GM18505 (cell line): ENCODE data around the gene PHLDB3.

Source experiments
- ATAC-seq: cut with Tn5 transposase; IDR thresholded peaks from one replicate; pipeline ENCODE4 v1.9.1; 2021; ENCODE audit not compliant: unreplicated experiment
- POLR2A ChIP-seq: IDR thresholded peaks from 4 replicates; pipeline ENCODE4 v1.6.1; 2011; ENCODE audit warnings: borderline replicate concordance; ENCODE audit not compliant: insufficient read depth, insufficient read length; ENCODE audit errors: extremely low read depth

Gene PHLDB3

DNA sequence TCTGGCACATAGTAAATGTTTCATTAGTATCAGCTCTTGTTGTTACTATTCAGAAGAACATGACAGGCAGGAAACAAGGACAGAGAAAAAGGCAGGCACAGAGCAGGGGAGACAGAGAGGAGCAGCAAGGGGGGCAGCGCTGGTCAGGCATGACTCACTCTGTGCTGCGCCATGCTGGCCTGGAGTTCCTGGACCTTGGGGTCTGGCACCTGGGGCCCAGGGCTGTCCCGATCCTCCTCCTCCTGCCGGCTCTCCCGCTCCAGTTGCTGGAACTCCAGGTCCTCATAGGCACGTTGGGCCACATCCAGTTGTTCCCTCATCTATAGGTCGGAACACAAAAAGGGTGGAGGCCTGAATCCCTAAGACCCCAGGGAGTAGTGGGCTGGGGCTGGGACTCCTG lies 7.6 kb downstream of the PHLDB3 start:
- no peak for TF ChIP-seq POLR2A
- ATAC-seq = no peak

- ATAC-seq = no peak
- TF ChIP-seq POLR2A = no peak
These were observed 9.5 kb downstream of the PHLDB3 start for GRCh38 chr19:43495082-43495481.

DNA sequence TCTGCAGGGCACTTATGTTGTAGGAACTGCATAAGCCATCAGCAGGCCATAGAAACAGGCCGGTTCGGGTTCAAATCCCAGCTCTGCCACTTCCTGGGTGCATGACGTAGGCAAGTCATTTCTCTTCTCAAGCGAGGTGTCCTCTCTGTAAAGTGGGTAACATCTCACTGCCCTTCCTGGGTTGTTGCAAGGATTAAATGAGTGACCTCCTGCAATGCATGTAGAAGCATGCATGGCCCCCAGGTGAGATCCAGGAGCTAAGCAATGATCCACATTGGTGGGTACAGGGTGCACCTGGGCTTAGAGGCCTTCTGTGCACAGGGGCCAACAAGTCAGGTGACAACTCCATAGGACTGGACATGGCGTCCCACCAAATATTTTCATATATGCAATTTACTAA lies 13.8 kb downstream of the PHLDB3 start:
- TF ChIP-seq POLR2A = no peak
- no peak for ATAC-seq

DNA sequence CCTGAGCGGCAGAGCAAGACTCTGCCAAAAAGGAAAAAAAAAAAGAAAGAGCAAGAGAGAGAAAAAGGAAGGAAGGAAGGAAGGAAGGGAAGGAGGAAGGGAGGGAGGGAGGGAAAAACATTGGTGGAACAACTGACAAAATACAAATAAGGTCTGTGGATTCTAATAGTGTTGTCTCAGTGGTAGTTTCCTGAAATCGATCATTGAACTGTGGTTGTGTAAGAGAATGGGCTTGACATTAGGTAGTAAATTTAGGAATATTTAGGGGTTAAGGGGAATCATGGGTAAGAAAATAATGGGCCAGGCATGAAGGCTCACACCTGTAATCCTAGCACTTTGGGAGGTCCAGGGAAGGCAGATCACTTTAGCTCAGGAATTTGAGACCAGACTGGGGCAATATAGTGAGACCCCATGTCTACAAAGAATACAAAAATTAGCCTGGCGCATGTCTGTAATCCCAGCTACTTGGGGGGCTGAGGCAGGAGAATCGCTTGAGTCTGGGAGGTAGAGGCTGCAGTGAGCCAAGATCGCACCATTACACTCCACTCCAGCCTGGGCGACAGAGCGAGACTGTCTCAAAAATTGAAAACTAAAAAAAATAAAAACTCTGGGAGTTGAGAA lies 14.5 kb downstream of the PHLDB3 start:
- TF ChIP-seq POLR2A = no peak
- ATAC-seq = no peak

- TF ChIP-seq POLR2A = no peak
- ATAC-seq = no peak
These were observed 15.2 kb downstream of the PHLDB3 start for GRCh38 chr19:43489310-43489709.

DNA sequence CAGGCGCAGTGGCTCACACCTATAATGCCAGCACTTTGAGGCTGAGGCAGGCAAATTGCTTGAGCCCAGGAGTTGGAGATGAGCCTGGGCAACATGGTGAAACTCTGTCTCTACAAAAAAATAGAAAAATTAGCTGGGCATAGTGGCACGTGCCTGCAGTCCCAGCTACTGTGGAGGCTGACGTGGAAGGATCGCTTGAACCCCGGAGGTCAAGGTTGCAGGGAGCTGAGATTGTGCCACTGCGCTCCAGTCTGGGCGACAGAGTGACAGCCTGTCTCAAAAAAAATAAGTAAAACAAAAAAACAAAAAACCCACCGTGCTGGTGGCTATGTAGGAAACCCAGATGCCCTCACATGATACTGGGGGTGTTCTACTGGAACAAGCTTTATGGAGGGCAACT lies 16.4 kb downstream of the PHLDB3 start:
- no peak for ATAC-seq
- no peak for TF ChIP-seq POLR2A

GRCh38 chr19:43486412-43486811 lies 18.1 kb downstream of the PHLDB3 start:
- no peak for TF ChIP-seq POLR2A
- ATAC-seq = no peak

DNA sequence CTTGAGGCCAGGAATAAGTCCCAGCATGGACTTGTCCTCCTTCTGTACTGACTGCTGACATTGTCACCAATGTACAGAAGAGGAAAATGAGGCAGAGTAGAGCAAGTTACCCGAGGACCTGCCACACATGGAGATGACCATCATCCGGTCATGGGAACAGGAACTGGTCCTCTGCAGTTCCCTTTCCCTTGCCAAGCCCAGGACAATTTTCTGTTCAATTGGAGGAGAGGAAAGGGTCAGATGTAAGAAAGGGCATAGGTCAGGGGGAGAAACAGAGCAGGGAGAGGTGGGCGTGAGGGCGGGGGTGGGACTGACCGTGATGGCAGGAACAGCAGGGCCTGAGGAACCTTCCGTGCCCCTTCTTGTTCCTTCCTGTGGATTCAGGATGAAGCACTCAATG lies 18.6 kb downstream of the PHLDB3 start:
- ATAC-seq = no peak

DNA sequence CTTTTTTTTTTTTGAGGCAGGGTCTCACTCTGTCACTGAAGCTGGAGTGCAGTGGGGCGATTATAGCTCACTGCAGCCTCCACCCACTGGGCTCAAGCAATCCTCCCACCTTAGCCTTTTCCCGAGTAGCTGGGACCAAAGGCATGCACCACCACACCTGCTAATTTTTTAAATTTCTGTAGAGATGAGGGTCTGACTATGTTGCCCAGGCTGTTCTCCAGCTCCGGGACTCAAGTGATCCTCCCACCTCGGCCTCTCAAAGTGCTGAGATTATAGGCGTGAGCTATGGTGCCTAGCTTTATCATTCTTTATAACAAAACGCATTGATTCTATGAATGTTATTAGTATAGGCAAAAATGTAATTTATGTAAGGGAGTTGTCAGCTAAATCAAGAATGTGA lies 21.3 kb downstream of the PHLDB3 start:
- TF ChIP-seq POLR2A = no peak
- ATAC-seq = no peak

More for the DNA sequence above, 18.6 kb downstream of the PHLDB3 start:
- no peak for TF ChIP-seq POLR2A

GRCh38 chr19:43482193-43482592 lies 22.4 kb downstream of the PHLDB3 start:
- no peak for TF ChIP-seq POLR2A
- no peak for ATAC-seq

- no peak for TF ChIP-seq POLR2A
- no peak for ATAC-seq
These were observed 22.8 kb downstream of the PHLDB3 start for GRCh38 chr19:43481701-43482100.

DNA sequence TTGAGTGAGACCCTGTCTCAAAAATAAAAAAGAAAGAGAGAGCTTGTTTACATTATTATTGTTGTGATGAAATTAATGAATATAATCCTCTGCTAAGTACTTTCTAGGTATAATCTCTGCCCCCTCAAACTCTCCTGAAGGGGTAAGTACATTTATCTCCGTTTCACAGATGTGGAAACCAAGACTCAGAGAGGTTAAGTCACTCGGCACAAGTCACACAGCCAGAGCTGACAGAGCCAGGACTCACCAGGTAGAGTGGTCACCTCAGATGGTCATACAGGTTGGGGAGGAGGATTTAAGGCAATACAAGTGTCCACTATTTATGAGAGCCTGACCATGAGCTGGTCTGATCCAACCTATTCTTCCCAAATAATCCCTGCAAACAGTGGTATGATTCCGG lies 24.0 kb downstream of the PHLDB3 start:
- no peak for ATAC-seq
- no peak for TF ChIP-seq POLR2A

DNA sequence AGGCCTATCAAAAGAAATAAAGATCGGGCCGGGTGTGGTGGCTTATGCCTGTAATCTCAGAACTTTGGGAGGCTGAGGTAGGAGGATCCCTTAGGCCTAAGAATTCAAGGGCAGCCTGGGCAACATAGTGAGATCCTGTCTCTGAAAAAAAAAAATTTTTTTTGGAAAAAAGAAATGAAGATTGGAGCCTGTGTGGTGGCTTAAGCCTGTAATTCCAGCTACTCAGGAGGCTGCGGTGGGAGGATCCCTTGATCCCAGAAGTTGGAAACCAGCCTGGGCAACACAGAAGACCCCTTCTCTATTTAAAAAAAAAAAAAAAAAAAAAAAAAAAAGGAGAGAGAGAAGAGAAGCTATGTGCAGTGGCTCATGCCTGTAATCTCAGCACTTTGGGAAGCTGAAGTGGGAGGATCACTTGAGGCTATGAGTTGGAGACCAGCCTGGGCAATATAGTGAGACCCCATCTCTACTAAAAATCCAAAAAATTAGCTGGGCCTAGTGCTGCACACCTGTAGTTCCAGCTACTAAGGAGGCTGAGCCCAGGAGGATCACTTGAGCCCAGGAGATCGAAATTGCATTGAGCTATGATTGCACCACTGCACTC lies 24.5 kb downstream of the PHLDB3 start:
- TF ChIP-seq POLR2A = no peak

GRCh38 chr19:43479226-43479625 lies 25.3 kb downstream of the PHLDB3 start:
- no peak for TF ChIP-seq POLR2A
- no peak for ATAC-seq

More for the DNA sequence above, 24.5 kb downstream of the PHLDB3 start:
- no peak for ATAC-seq

DNA sequence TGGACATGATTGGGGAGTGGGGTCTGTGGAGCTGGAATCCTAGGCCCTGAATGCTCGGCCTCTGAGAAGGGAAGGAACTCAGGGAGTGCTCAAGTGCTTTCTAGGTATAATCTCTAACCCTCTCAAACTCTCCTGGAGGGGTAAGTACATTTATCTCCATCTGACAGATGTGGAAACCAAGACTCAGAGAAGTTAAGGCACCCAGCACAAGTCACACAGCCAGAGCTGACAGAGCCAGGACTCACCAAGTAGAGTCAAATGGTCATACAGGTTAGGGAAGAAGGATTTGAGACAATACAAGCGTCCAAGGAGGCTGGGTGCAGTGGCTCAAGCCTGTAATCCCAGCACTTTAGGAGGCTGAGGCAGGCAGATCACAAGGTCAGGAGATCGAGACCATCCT lies 26.2 kb downstream of the PHLDB3 start:
- no peak for ATAC-seq
- no peak for TF ChIP-seq POLR2A

- TF ChIP-seq POLR2A = no peak
- ATAC-seq = no peak
These were observed 27.9 kb downstream of the PHLDB3 start for GRCh38 chr19:43476606-43477005.
